GM23338 (cell line): ENCODE measurements around the gene NDRG2. TPM values are rescaled to one million over a fixed set of nuclear protein-coding genes. Genes with fewer than 3 reads are reported as not detected.
"Not testable (repeated sequence)": the region's sequence is repeated elsewhere in the genome, so short reads cannot be mapped to it uniquely, and the experiment has no call there.

Experiments used
- ATAC-seq: fragments of 200-7000 bp; cut with Tn5 transposase; 3 replicates; pipeline ENCODE4 v1.9.1; 2020
- DNase-seq: peaks from one replicate; pipeline ENCODE4 v3.0.0-alpha.2; 2015; ENCODE audit warnings: low spot score
- H2AFZ ChIP-seq: fragments of 200-600 bp; sonication (generic); 2 replicates; pipeline ENCODE4 v1.8.0; 2016; ENCODE audit warnings: antibody characterized with exemption, mild to moderate bottlenecking, moderate library complexity
- H3F3A ChIP-seq: fragments of 200-600 bp; sonication (generic); replicated peaks from 2 replicates; pipeline ENCODE4 v1.8.0; 2017; ENCODE audit warnings: antibody characterized with exemption, mixed run types, low read depth
- H3K27ac ChIP-seq: fragments of 200-600 bp; sonication (generic); 2 replicates; pipeline ENCODE4 v1.6.1; 2016; ENCODE audit warnings: low read depth
- H3K27me3 ChIP-seq: fragments of 200-600 bp; sonication (generic); 2 replicates; pipeline ENCODE4 v1.8.0; 2016; ENCODE audit warnings: mild to moderate bottlenecking, mixed run types, moderate library complexity; ENCODE audit not compliant: insufficient read depth
- H3K36me3 ChIP-seq: fragments of 200-600 bp; sonication (generic); 2 replicates; pipeline ENCODE4 v1.8.0; 2016; ENCODE audit warnings: mild to moderate bottlenecking; ENCODE audit not compliant: insufficient read depth
- H3K4me1 ChIP-seq: fragments of 200-600 bp; sonication (generic); 2 replicates; pipeline ENCODE4 v1.8.0; 2016; ENCODE audit warnings: mild to moderate bottlenecking, moderate library complexity; ENCODE audit not compliant: insufficient read depth
- H3K4me2 ChIP-seq: fragments of 200-600 bp; sonication (generic); 2 replicates; pipeline ENCODE4 v1.7.1; 2017; ENCODE audit warnings: mixed run types
- H3K4me3 ChIP-seq: fragments of 200-600 bp; sonication (generic); 2 replicates; pipeline ENCODE4 v1.6.1; 2016; ENCODE audit warnings: mixed run types
- H3K79me2 ChIP-seq: fragments of 200-600 bp; sonication (generic); replicated peaks from 2 replicates; pipeline ENCODE4 v1.8.0; 2017; ENCODE audit warnings: mild to moderate bottlenecking; ENCODE audit not compliant: insufficient read depth
- H3K9me2 ChIP-seq: fragments of 200-600 bp; sonication (generic); 2 replicates; pipeline ENCODE4 v1.8.0; 2017; ENCODE audit not compliant: insufficient read depth
- H4K20me1 ChIP-seq: fragments of 200-600 bp; sonication (generic); replicated peaks from 2 replicates; pipeline ENCODE4 v1.8.0; 2017; ENCODE audit warnings: mild to moderate bottlenecking; ENCODE audit not compliant: insufficient read depth
- H3K27ac Mint-ChIP-seq: 2 replicates; pipeline ENCODE4 v1.8.0; 2020; ENCODE audit warnings: inconsistent platforms, mild to moderate bottlenecking, moderate library complexity, mixed read lengths
- H3K27me3 Mint-ChIP-seq: 3 replicates; pipeline ENCODE4 v1.8.0; 2022; ENCODE audit warnings: low read depth, mild to moderate bottlenecking, moderate library complexity, mixed read lengths, inconsistent platforms; ENCODE audit not compliant: insufficient read depth, poor library complexity
- H3K36me3 Mint-ChIP-seq: 3 replicates; pipeline ENCODE4 v1.8.0; 2021; ENCODE audit warnings: low read depth, mild to moderate bottlenecking, inconsistent platforms, moderate library complexity, mixed read lengths
- H3K4me1 Mint-ChIP-seq: 3 replicates; pipeline ENCODE4 v1.8.0; 2020; ENCODE audit warnings: mild to moderate bottlenecking, inconsistent platforms, mixed read lengths
- H3K4me3 Mint-ChIP-seq: 3 replicates; pipeline ENCODE4 v1.8.0; 2021; ENCODE audit warnings: moderate library complexity, mild to moderate bottlenecking, inconsistent platforms, mixed read lengths
- H3K9me3 Mint-ChIP-seq: 3 replicates; pipeline ENCODE4 v1.8.0; 2020; ENCODE audit warnings: moderate library complexity, mild to moderate bottlenecking, inconsistent platforms, mixed read lengths
- CREB1 ChIP-seq: fragments of 250-450 bp; sonication (Bioruptor Pico); IDR thresholded peaks from 2 replicates; pipeline ENCODE4 v1.5.0; 2020; ENCODE audit warnings: low read depth, mild to moderate bottlenecking, moderate library complexity
- CTCF ChIP-seq, 2 experiments: fragments of 200-600 bp in 1 of 2; sonication (generic) in 1 of 2; conservative IDR thresholded peaks; 2 replicates each; pipeline versions ENCODE4 v1.5.1 to v1.6.1; 2016 to 2017; ENCODE audit warnings: antibody characterized with exemption in 2 of 2, low read depth in 2 of 2, mild to moderate bottlenecking in 2 of 2, moderate library complexity in 1 of 2
- EZH2phosphoT487 ChIP-seq: fragments of 200-600 bp; sonication (generic); IDR thresholded peaks from one replicate; pipeline ENCODE4 v1.8.1; 2018; ENCODE audit warnings: antibody characterized with exemption; ENCODE audit not compliant: unreplicated experiment
- JUNB ChIP-seq: IDR thresholded peaks from one replicate; pipeline ENCODE4 v1.6.1; 2016; ENCODE audit warnings: antibody characterized with exemption; ENCODE audit not compliant: unreplicated experiment
- POLR2AphosphoS5 ChIP-seq: IDR thresholded peaks from 2 replicates; pipeline ENCODE4 v1.6.1; 2016; ENCODE audit warnings: antibody characterized with exemption, low read depth
- REST ChIP-seq: IDR thresholded peaks from one replicate; pipeline ENCODE4 v1.6.1; 2018; ENCODE audit warnings: antibody characterized with exemption; ENCODE audit not compliant: unreplicated experiment
- polyA plus RNA-seq: library from polyadenylated mRNA; unstranded; fragments of >200 nt; fragmentation: Nextera tagmentation; extraction: Ambion mirVana; gene quantifications from 2 replicates; pipeline ENCODE4 v1.2.1, GENCODE V29; 2016
- total RNA-seq: library from RNA; depleted of rRNA; stranded (reverse); fragments of >200 nt; shearing (Covaris generic); gene quantifications from 2 replicates; pipeline ENCODE4 v1.2.3, GENCODE V29; 2014

The NDRG2 gene
- total and polyA plus RNA-seq, 2 experiments from 2014 or later = 8.8 to 20.6 TPM

GRCh38 chr14:20986811-20987210 lies 38.0 kb downstream of the NDRG2 start:
- no peak overlapping the region for H3K4me3 ChIP-seq
- Mint-ChIP-seq H3K27ac (no peak overlapping the region), H3K9me3 (no peaks in the 10 kb centered on the region; the same call in 2 of the 3 replicates), H3K36me3 (peaks cover 6% of the 10 kb centered on the region), H3K4me1 (peaks cover 10% of the 10 kb centered on the region), H3K4me3 (no peak overlapping the region), H3K27me3 (no peaks in the 10 kb centered on the region)
- H3K79me2 ChIP-seq = peaks cover 18% of the 10 kb centered on the region
- no peak overlapping the region for H3K4me2 ChIP-seq
- H3K4me1 ChIP-seq = peaks cover 13% of the 10 kb centered on the region
- H3F3A ChIP-seq = peaks cover 6% of the 10 kb centered on the region
- H2AFZ ChIP-seq = no peak overlapping the region
- no peak for TF ChIP-seq EZH2phosphoT487
- no peaks in the 10 kb centered on the region for H3K27me3 ChIP-seq
- H4K20me1 ChIP-seq = peaks cover 12% of the 10 kb centered on the region; the same call in 1 of the 2 replicates
- DNase-seq (no peak), ATAC-seq (no peak)
- peaks cover 17% of the 10 kb centered on the region; the same call in 1 of the 2 replicates for H3K9me2 ChIP-seq
- H3K27ac ChIP-seq = no peak overlapping the region
- H3K36me3 ChIP-seq = no peaks in the 10 kb centered on the region

GRCh38 chr14:20985650-20986049 lies 39.2 kb downstream of the NDRG2 start:
- DNase-seq, ATAC-seq, H3K9me3 Mint-ChIP-seq, H3F3A ChIP-seq, H3K4me3 ChIP-seq, H2AFZ ChIP-seq, H3K4me1 ChIP-seq, H3K36me3 Mint-ChIP-seq, H3K79me2 ChIP-seq, H3K27ac ChIP-seq, H3K4me1 Mint-ChIP-seq, H4K20me1 ChIP-seq, H3K4me2 ChIP-seq, H3K4me3 Mint-ChIP-seq, H3K27me3 Mint-ChIP-seq, H3K36me3 ChIP-seq, H3K27me3 ChIP-seq, H3K27ac Mint-ChIP-seq: not testable (repeated sequence)
- peaks cover 17% of the 10 kb centered on the region; the same call in 1 of the 2 replicates for H3K9me2 ChIP-seq

- Mint-ChIP-seq H3K4me1 (no peaks in the 10 kb centered on the region), H3K9me3 (no peaks in the 10 kb centered on the region), H3K4me3 (no peak overlapping the region), H3K27me3 (no peaks in the 10 kb centered on the region), H3K36me3 (no peaks in the 10 kb centered on the region), H3K27ac (no peak overlapping the region; the same call in 1 of the 2 replicates)
- Histone ChIP-seq H3K79me2 (no peaks in the 10 kb centered on the region), H2AFZ (no peak overlapping the region), H3K36me3 (no peaks in the 10 kb centered on the region), H3F3A (no peaks in the 10 kb centered on the region), H3K4me3 (no peak overlapping the region), H4K20me1 (no peaks in the 10 kb centered on the region), H3K4me1 (no peaks in the 10 kb centered on the region), H3K27me3 (no peaks in the 10 kb centered on the region), H3K27ac (no peak overlapping the region), H3K9me2 (peaks cover 7% of the 10 kb centered on the region; the same call in 1 of the 2 replicates), H3K4me2 (no peak overlapping the region)
- ATAC-seq (no peak), DNase-seq (no peak)
- TF ChIP-seq POLR2AphosphoS5 = no peak
- TF ChIP-seq CREB1 (CRISPR knock-in tag) = no peak
- TF ChIP-seq REST = no peak
- TF ChIP-seq CTCF (conservative IDR thresholded peaks at IDR 0.05; ENCODE audit: low read depth in 2 of 2) = no peak
- no peak for TF ChIP-seq JUNB
- no peak for TF ChIP-seq EZH2phosphoT487
Observed at GRCh38 chr14:20982646-20983369, 42.1 kb downstream of the NDRG2 start.
